ENCODE measurements around the gene ASAP3.

Gene ASAP3

GRCh38 chr1:23529146-23530086, 45.4 kb upstream of the ASAP3 start:
- H3K4me3 ChIP-seq (ENCODE audit: low read length), result no peak overlapping the region
- TF ChIP-seq CTCF (conservative IDR thresholded peaks at IDR 0.05; ENCODE audit: low read length), result no peak
- DNase-seq (ENCODE audit: low read depth), result no peak

GRCh38 chr1:23528250-23528978, 44.4 kb upstream of the ASAP3 start:
- TF ChIP-seq CTCF (conservative IDR thresholded peaks at IDR 0.05; ENCODE audit: low read length), result no peak
- H3K4me3 ChIP-seq (ENCODE audit: low read length), result no peak overlapping the region
- peak; percentile 81 for DNase-seq (ENCODE audit: low read depth)

GRCh38 chr1:23527900-23528249, 43.9 kb upstream of the ASAP3 start:
- no peak overlapping the region for H3K4me3 ChIP-seq (ENCODE audit: low read length)
- DNase-seq (ENCODE audit: low read depth), result no peak
- no peak; the same call in 1 of the 2 replicates for TF ChIP-seq CTCF (conservative IDR thresholded peaks at IDR 0.05; ENCODE audit: low read length)

- no peak for TF ChIP-seq CTCF (conservative IDR thresholded peaks at IDR 0.05; ENCODE audit: low read length)
- H3K4me3 ChIP-seq (ENCODE audit: low read length), result no peak overlapping the region
- DNase-seq (ENCODE audit: low read depth), result no peak
These were observed 43.4 kb upstream of the ASAP3 start for GRCh38 chr1:23527366-23527765.

- no peak overlapping the region for H3K4me3 ChIP-seq (ENCODE audit: low read length)
- DNase-seq (ENCODE audit: low read depth), result no peak
These were observed 42.5 kb upstream of the ASAP3 start for GRCh38 chr1:23526329-23527041.

More at GRCh38 chr1:23526329-23527041, 42.5 kb upstream of the ASAP3 start:
- TF ChIP-seq CTCF (conservative IDR thresholded peaks at IDR 0.05; ENCODE audit: low read length), result no peak
